A673 (cell line): ENCODE data around the gene GJD2. TPM values are rescaled to one million over a fixed set of nuclear protein-coding genes. Genes with fewer than 3 reads are reported as not detected.

Source experiments
- BruUV-seq: library from RNA; stranded (reverse); fragments of 400-500 nt; replicated peaks from 2 replicates; lab custom pipeline; 2021; lab: Mats Ljungman, UMichigan
- CTCF ChIA-PET: fragments of 300-600 bp; sonication (Branson Sonifier 250); formaldehyde crosslinking; loops from one replicate; lab custom pipeline; 2022; ENCODE audit warnings: antibody characterized with exemption; lab: Charles Lee
- POLR2A ChIA-PET: fragments of 300-600 bp; sonication (Branson Sonifier 250); formaldehyde crosslinking; loops from one replicate; lab custom pipeline; 2022; ENCODE audit warnings: antibody characterized with exemption; ENCODE audit not compliant: low non-redundant PET; lab: Charles Lee
- DNase-seq: peaks from one replicate; pipeline ENCODE4 v3.0.0-alpha.2; 2015; ENCODE audit warnings: low spot score
- H3K27ac ChIP-seq: fragments of 200-600 bp; sonication (generic); 2 replicates; pipeline ENCODE4 v1.5.1; 2016; ENCODE audit warnings: mixed run types, low read depth, mild to moderate bottlenecking, mixed read lengths, antibody characterized with exemption, low read length; ENCODE audit not compliant: poor library complexity, severe bottlenecking
- H3K27me3 ChIP-seq: fragments of 200-600 bp; sonication (generic); replicated peaks from 2 replicates; pipeline ENCODE4 v1.6.1; 2017; ENCODE audit warnings: mixed run types, low read depth, mild to moderate bottlenecking, mixed read lengths, antibody characterized with exemption, low read length; ENCODE audit not compliant: insufficient read depth, poor library complexity
- H3K36me3 ChIP-seq: fragments of 200-600 bp; sonication (generic); 2 replicates; pipeline ENCODE4 v1.6.1; 2016; ENCODE audit warnings: mixed run types, mild to moderate bottlenecking, mixed read lengths, antibody characterized with exemption, low read length; ENCODE audit not compliant: insufficient read depth, poor library complexity, severe bottlenecking
- H3K4me1 ChIP-seq: fragments of 200-600 bp; sonication (generic); 2 replicates; pipeline ENCODE4 v1.6.1; 2017; ENCODE audit warnings: mixed run types, mild to moderate bottlenecking, mixed read lengths, antibody characterized with exemption, low read length; ENCODE audit not compliant: insufficient read depth, poor library complexity, severe bottlenecking
- H3K4me3 ChIP-seq: fragments of 200-600 bp; sonication (generic); 2 replicates; pipeline ENCODE4 v1.5.1; 2016; ENCODE audit warnings: low read depth, mixed run types, mild to moderate bottlenecking, mixed read lengths, low read length; ENCODE audit not compliant: poor library complexity, severe bottlenecking
- H3K9me3 ChIP-seq: fragments of 200-600 bp; sonication (generic); 2 replicates; pipeline ENCODE4 v1.6.1; 2016; ENCODE audit warnings: mixed run types, low read depth, mild to moderate bottlenecking, mixed read lengths, antibody characterized with exemption, low read length; ENCODE audit not compliant: poor library complexity, severe bottlenecking
- CTCF ChIP-seq: fragments of 300-800, 200-600 bp; sonication (generic); conservative IDR thresholded peaks from 2 replicates; pipeline ENCODE4 v1.5.1; 2017; ENCODE audit warnings: low read depth, mild to moderate bottlenecking, antibody characterized with exemption, low read length, moderate library complexity, mixed read lengths
- EZH2 ChIP-seq: fragments of 200-600 bp; sonication (generic); IDR thresholded peaks from 2 replicates; pipeline ENCODE4 v1.6.1; 2017; ENCODE audit warnings: borderline replicate concordance, low read depth, mild to moderate bottlenecking, mixed read lengths, antibody characterized with exemption, low read length; ENCODE audit not compliant: poor library complexity, severe bottlenecking
- intact Hi-C: fragments of 100-400 bp; cut with micrococcal nuclease; formaldehyde crosslinking; loops from one replicate; pipeline ENCODE4 v1.10.0; 2022; ENCODE audit not compliant: unreplicated experiment
- total RNA-seq: library from RNA; stranded (reverse); gene quantifications from 2 replicates; pipeline ENCODE4 v1.2.3, GENCODE V29; 2021

Gene GJD2
- total RNA-seq, 1 experiment from 2014 or later: not detected

GRCh38 chr15:34757262-34757661, 2.5 kb upstream of the GJD2 start:
- DNase-seq: no peak
- H3K4me3 ChIP-seq: no peak overlapping the region
- H3K4me1 ChIP-seq: no peaks in the 10 kb centered on the region
- intact Hi-C loops: no loop called here
- no peaks in the 10 kb centered on the region for H3K36me3 ChIP-seq
- POLR2A ChIA-PET: no interaction called here
- peaks cover 94% of the 10 kb centered on the region for H3K27me3 ChIP-seq
- BruUV-seq: no TSS peak
- TF ChIP-seq EZH2: no peak
- TF ChIP-seq CTCF: no peak
- no peaks in the 10 kb centered on the region for H3K9me3 ChIP-seq
- CTCF ChIA-PET: no interaction called here
- H3K27ac ChIP-seq: no peak overlapping the region

GRCh38 chr15:34755419-34755773, 598 bp upstream of the GJD2 start:
- H3K36me3 ChIP-seq: no peaks in the 10 kb centered on the region
- ChIA-PET CTCF (no interaction called here), POLR2A (no interaction called here)
- TF ChIP-seq EZH2: no peak
- no peak for TF ChIP-seq CTCF
- peaks cover 91% of the 10 kb centered on the region for H3K27me3 ChIP-seq
- DNase-seq: no peak
- H3K9me3 ChIP-seq: no peaks in the 10 kb centered on the region
- intact Hi-C loops: no loop called here
- no TSS peak for BruUV-seq
- H3K4me1 ChIP-seq: no peaks in the 10 kb centered on the region
- no peak overlapping the region for H3K27ac ChIP-seq
- no peak overlapping the region for H3K4me3 ChIP-seq

GRCh38 chr15:34754171-34754601, 612 bp downstream of the GJD2 start:
- Histone ChIP-seq H3K4me1 (no peaks in the 10 kb centered on the region), H3K27me3 (peaks cover 91% of the 10 kb centered on the region)
- no TSS peak for BruUV-seq

More at GRCh38 chr15:34754171-34754601, 612 bp downstream of the GJD2 start:
- Histone ChIP-seq H3K9me3 (no peaks in the 10 kb centered on the region), H3K27ac (no peak overlapping the region), H3K36me3 (no peaks in the 10 kb centered on the region), H3K4me3 (no peak overlapping the region)
- TF ChIP-seq CTCF (no peak), EZH2 (no peak)
- POLR2A ChIA-PET: no interaction called here
- CTCF ChIA-PET: no interaction called here
- intact Hi-C loops: no loop called here
- DNase-seq: no peak
